OCI-LY3 (cell line): ENCODE measurements around the gene EHBP1L1.

Source experiments
- H2AFZ ChIP-seq: fragments of 200-600, 300-600 bp; shearing (Covaris generic); 2 replicates; pipeline ENCODE4 v1.6.0; 2014; ENCODE audit warnings: antibody characterized with exemption, low read depth, low read length
- H3K27ac ChIP-seq: fragments of 200-600, 300-600 bp; sonication (generic); 2 replicates; pipeline ENCODE4 v1.5.1; 2014; ENCODE audit warnings: mild to moderate bottlenecking, low read length, moderate library complexity, mixed read lengths
- H3K27me3 ChIP-seq: fragments of 200-600, 300-600 bp; sonication (generic); 2 replicates; pipeline ENCODE4 v1.6.1; 2014; ENCODE audit warnings: low read depth, low read length, mixed read lengths
- H3K36me3 ChIP-seq: fragments of 200-600, 300-600 bp; sonication (generic); replicated peaks from 2 replicates; pipeline ENCODE3; 2014; ENCODE audit warnings: low read depth, low read length, mixed read lengths
- H3K4me1 ChIP-seq: fragments of 300-600, 200-600 bp; sonication (generic); 2 replicates; pipeline ENCODE4 v1.6.1; 2014; ENCODE audit warnings: low read length, mixed read lengths
- H3K4me2 ChIP-seq: fragments of 200-600, 300-600 bp; sonication (generic); 2 replicates; pipeline ENCODE4 v1.6.1; 2014; ENCODE audit warnings: low read length, mixed read lengths
- H3K4me3 ChIP-seq: fragments of 300-600, 200-600 bp; sonication (generic); 2 replicates; pipeline ENCODE4 v1.5.1; 2014; ENCODE audit warnings: antibody characterized with exemption, mild to moderate bottlenecking, low read length, moderate library complexity
- H3K79me2 ChIP-seq: fragments of 300-600, 200-600 bp; shearing (Covaris generic); 2 replicates; pipeline ENCODE4 v1.6.1; 2014; ENCODE audit warnings: mild to moderate bottlenecking, low read length, mixed read lengths
- H3K9ac ChIP-seq: fragments of 300-600, 200-600 bp; shearing (Covaris generic); 2 replicates; pipeline ENCODE4 v1.6.0; 2014; ENCODE audit warnings: mild to moderate bottlenecking, low read length, moderate library complexity
- H3K9me3 ChIP-seq: fragments of 200-600, 300-600 bp; shearing (Covaris generic); 2 replicates; pipeline ENCODE4 v1.6.1; 2014; ENCODE audit warnings: low read length, mixed read lengths; ENCODE audit not compliant: insufficient read depth
- H4K20me1 ChIP-seq: fragments of 200-600, 300-600 bp; sonication (generic); 2 replicates; pipeline ENCODE4 v1.6.1; 2016; ENCODE audit warnings: low read length, mixed read lengths; ENCODE audit not compliant: insufficient read depth
- EZH2phosphoT487 ChIP-seq: fragments of 200-600 bp; shearing (Covaris generic); IDR thresholded peaks from 2 replicates; pipeline ENCODE4 v1.6.1; 2018; ENCODE audit warnings: antibody characterized with exemption, mixed run types, low read depth
- TF ChIP-seq, protein P1 (sequence below): fragments of 200-600, 300-600 bp; sonication (generic); IDR thresholded peaks from 2 replicates; pipeline ENCODE4 v1.5.1; 2014; ENCODE audit warnings: antibody characterized with exemption, low read length, low read depth

EHBP1L1 gene

GRCh38 chr11:65574811-65575567 is 864 bp upstream of the EHBP1L1 start:
- H2AFZ ChIP-seq, result no peak overlapping the region
- TF ChIP-seq EZH2phosphoT487, result no peak
- TF ChIP-seq, protein P1, sequence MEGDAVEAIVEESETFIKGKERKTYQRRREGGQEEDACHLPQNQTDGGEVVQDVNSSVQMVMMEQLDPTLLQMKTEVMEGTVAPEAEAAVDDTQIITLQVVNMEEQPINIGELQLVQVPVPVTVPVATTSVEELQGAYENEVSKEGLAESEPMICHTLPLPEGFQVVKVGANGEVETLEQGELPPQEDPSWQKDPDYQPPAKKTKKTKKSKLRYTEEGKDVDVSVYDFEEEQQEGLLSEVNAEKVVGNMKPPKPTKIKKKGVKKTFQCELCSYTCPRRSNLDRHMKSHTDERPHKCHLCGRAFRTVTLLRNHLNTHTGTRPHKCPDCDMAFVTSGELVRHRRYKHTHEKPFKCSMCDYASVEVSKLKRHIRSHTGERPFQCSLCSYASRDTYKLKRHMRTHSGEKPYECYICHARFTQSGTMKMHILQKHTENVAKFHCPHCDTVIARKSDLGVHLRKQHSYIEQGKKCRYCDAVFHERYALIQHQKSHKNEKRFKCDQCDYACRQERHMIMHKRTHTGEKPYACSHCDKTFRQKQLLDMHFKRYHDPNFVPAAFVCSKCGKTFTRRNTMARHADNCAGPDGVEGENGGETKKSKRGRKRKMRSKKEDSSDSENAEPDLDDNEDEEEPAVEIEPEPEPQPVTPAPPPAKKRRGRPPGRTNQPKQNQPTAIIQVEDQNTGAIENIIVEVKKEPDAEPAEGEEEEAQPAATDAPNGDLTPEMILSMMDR, result no peak
- peak overlapping the region; percentile 81 for H3K4me3 ChIP-seq
- H3K4me2 ChIP-seq, result peak overlapping the region; percentile 98
- no peaks in the 10 kb centered on the region for H3K9me3 ChIP-seq
- H3K27me3 ChIP-seq, result no peaks in the 10 kb centered on the region
- peak overlapping the region; percentile 81 for H3K27ac ChIP-seq
- H3K4me1 ChIP-seq, result peaks cover 51% of the 10 kb centered on the region
- peak overlapping the region; percentile 74 for H3K9ac ChIP-seq
- peaks cover 43% of the 10 kb centered on the region for H3K79me2 ChIP-seq
- no peaks in the 10 kb centered on the region for H3K36me3 ChIP-seq
- H4K20me1 ChIP-seq, result peaks cover 13% of the 10 kb centered on the region

GRCh38 chr11:65576232-65576866 is 496 bp downstream of the EHBP1L1 start:
- Histone ChIP-seq H3K9me3 (no peaks in the 10 kb centered on the region), H3K4me1 (peaks cover 46% of the 10 kb centered on the region), H2AFZ (no peak overlapping the region), H3K4me3 (peak overlapping the region; percentile 81), H3K4me2 (peak overlapping the region; percentile 98), H3K79me2 (peaks cover 32% of the 10 kb centered on the region), H3K36me3 (peaks cover 10% of the 10 kb centered on the region), H4K20me1 (peaks cover 12% of the 10 kb centered on the region), H3K27ac (peak overlapping the region; percentile 13; the same call in 1 of the 2 replicates), H3K9ac (peak overlapping the region; percentile 87), H3K27me3 (no peaks in the 10 kb centered on the region)
- TF ChIP-seq EZH2phosphoT487, result no peak
- TF ChIP-seq, protein P1, result no peak

DNA sequence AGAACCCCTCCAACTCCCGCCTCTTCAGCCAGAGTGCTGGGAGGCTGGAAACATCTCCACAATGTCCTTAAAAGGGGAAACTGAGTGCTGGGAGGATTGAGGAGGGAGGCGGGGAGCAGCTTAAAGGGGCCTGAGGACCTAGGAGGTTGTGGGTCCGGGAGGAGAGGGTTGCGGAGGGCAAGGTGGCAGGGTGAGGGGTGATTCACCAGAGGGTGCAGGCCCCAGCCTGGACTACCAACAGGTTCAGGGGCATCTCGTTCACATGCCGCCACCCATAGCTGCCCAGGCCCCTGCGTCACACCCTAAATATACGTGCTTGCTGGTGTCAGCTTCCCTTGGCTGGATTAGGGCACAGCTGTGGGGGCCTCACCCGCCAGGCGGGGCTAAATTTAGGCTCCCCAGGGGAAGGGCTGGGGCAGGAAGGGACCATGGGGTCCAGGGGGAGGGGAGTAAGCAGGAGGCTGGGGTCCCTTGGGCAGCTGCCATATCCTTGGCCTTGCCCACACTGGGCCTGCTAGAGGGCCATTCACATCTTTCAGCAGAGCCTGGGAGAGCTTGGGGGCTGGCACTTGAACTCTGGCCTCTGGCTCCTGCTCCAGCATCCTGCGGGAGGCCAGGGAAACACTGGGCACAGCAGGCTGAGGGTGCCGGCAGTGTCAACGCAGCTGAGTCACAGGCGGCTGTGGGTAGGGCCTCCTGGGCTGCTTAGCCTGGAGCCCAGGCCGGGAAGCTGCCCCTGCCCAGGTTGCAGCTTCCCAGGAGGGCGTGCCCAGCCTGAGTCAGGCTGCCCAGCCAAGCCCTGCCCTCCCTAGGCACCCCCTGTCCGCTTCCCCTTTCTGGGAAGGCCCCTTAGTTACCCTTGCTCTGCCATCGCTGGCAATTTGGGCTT is 1.3 kb downstream of the EHBP1L1 start:
- H4K20me1 ChIP-seq, result peaks cover 5% of the 10 kb centered on the region; the same call in 1 of the 2 replicates
- H3K4me3 ChIP-seq, result peak overlapping the region; percentile 81
- peaks cover 24% of the 10 kb centered on the region for H3K79me2 ChIP-seq
- peaks cover 13% of the 10 kb centered on the region for H3K36me3 ChIP-seq
- H3K27me3 ChIP-seq, result no peaks in the 10 kb centered on the region
- peak overlapping the region; percentile 87 for H3K9ac ChIP-seq
- no peaks in the 10 kb centered on the region for H3K9me3 ChIP-seq
- peak overlapping the region; percentile 8 for H3K27ac ChIP-seq
- H3K4me2 ChIP-seq, result peak overlapping the region; percentile 98
- TF ChIP-seq, protein P1, result no peak
- no peak for TF ChIP-seq EZH2phosphoT487
- H2AFZ ChIP-seq, result no peak overlapping the region
- peaks cover 38% of the 10 kb centered on the region for H3K4me1 ChIP-seq
